Endodermal cell (in vitro differentiated cells): ENCODE results near the gene ANKRD44. TPM values are rescaled to one million over a fixed set of nuclear protein-coding genes. Genes with fewer than 3 reads are reported as not detected.

Source experiments
- DNase-seq: peaks from one replicate; pipeline ENCODE4 v3.0.0-alpha.2; 2017
- H3K27ac ChIP-seq: 2 replicates; pipeline ENCODE4 v1.5.1; 2013; ENCODE audit warnings: mild to moderate bottlenecking, low read depth, low read length, moderate library complexity
- H3K27me3 ChIP-seq: 2 replicates; pipeline ENCODE4 v1.6.1; 2013; ENCODE audit warnings: mild to moderate bottlenecking, low read length, moderate library complexity; ENCODE audit not compliant: insufficient read depth, control insufficient read depth, poor library complexity, severe bottlenecking
- H3K36me3 ChIP-seq: 2 replicates; pipeline ENCODE4 v1.7.0; 2013; ENCODE audit warnings: mild to moderate bottlenecking, low read length, moderate library complexity; ENCODE audit not compliant: control insufficient read depth, insufficient read depth
- H3K4me1 ChIP-seq: one replicate; pipeline ENCODE4 v1.7.0; 2013; ENCODE audit warnings: low read length; ENCODE audit not compliant: control insufficient read depth, insufficient read depth
- H3K4me3 ChIP-seq: 2 replicates; pipeline ENCODE4 v1.5.1; 2013; ENCODE audit warnings: mild to moderate bottlenecking, low read length, moderate library complexity
- H3K9ac ChIP-seq: 2 replicates; pipeline ENCODE4 v1.6.1; 2013; ENCODE audit warnings: mild to moderate bottlenecking, low read length, moderate library complexity; ENCODE audit not compliant: poor library complexity, severe bottlenecking; ENCODE audit errors: extremely low read depth
- H3K9me3 ChIP-seq: 2 replicates; pipeline ENCODE4 v1.6.1; 2013; ENCODE audit warnings: mild to moderate bottlenecking, low read length, moderate library complexity; ENCODE audit not compliant: control insufficient read depth
- H3K27ac Mint-ChIP-seq: 2 replicates; pipeline ENCODE4 v1.8.0; 2020; ENCODE audit warnings: mixed read lengths
- H3K27me3 Mint-ChIP-seq: 2 replicates; pipeline ENCODE4 v1.8.0; 2021; ENCODE audit warnings: mild to moderate bottlenecking, mixed read lengths; ENCODE audit not compliant: insufficient read depth
- H3K36me3 Mint-ChIP-seq: 2 replicates; pipeline ENCODE4 v1.8.0; 2020; ENCODE audit warnings: low read depth, mixed read lengths
- H3K4me1 Mint-ChIP-seq: 2 replicates; pipeline ENCODE4 v1.8.0; 2020; ENCODE audit warnings: mixed read lengths
- H3K4me3 Mint-ChIP-seq: 2 replicates; pipeline ENCODE4 v1.8.0; 2020; ENCODE audit warnings: mild to moderate bottlenecking, moderate library complexity, mixed read lengths
- H3K9me3 Mint-ChIP-seq: 2 replicates; pipeline ENCODE4 v1.8.0; 2020; ENCODE audit warnings: mild to moderate bottlenecking, mixed read lengths
- CTCF ChIP-seq: fragments of 200-600 bp; sonication (generic); conservative IDR thresholded peaks from 2 replicates; pipeline ENCODE4 v1.5.0; 2021; ENCODE audit warnings: antibody characterized with exemption, mild to moderate bottlenecking
- WGBS, 2 experiments: methylation state at CpG; one replicate each; pipeline versions ENCODE4 v1.1.5 to v1.1.7; 2013; ENCODE audit warnings: missing lambda C conversion rate in 2 of 2, mixed read lengths in 1 of 2; ENCODE audit not compliant: insufficient coverage in 1 of 2, insufficient read length in 1 of 2; 5-methylcytosine and 5-hydroxymethylcytosine counted together
- total RNA-seq, 2 donors: library from RNA; stranded (reverse); fragmentation: NEBNext Ultra II Directional in 1 of 2; extraction: Animal tissue kit (Norgen Biotek cat#: 25700) in 1 of 2; gene quantifications; 2 replicates in 1 of 2; 3 replicates in 1 of 2; pipeline ENCODE4 v1.2.1, GENCODE V29; 2021

ANKRD44 gene
- total RNA-seq, 2 donors from 2014 or later = 6.2 to 10.6 TPM

DNA sequence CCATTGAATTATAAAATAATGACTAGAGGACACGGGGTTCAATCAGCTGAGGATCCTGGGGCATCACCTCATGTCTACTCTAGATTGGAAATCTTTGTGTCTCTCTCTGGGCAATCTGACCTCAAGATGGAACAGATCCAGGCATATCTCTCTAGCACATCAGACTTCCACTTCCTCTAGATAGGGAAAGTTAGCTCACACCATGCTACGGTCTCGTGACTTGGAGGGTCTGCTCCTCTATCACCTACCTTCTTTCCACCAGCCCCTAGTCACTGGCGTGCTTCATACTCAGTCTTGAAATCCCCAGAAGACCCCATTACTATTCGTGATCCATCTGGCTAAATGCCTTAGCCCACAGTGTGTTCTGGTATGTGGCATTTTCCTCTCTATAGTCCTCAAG, 148.8 kb downstream of the ANKRD44 start:
- WGBS, 2 experiments = 95% methylated on average over 5 of the region's 5 CpGs
- Mint-ChIP-seq H3K27ac (no peak overlapping the region), H3K27me3 (no peaks in the 10 kb centered on the region), H3K4me1 (peaks cover 28% of the 10 kb centered on the region), H3K9me3 (no peaks in the 10 kb centered on the region), H3K36me3 (no peaks in the 10 kb centered on the region), H3K4me3 (no peak overlapping the region)
- Histone ChIP-seq H3K27ac (no peak overlapping the region), H3K36me3 (no peaks in the 10 kb centered on the region), H3K4me1 (peaks cover 3% of the 10 kb centered on the region), H3K9me3 (no peaks in the 10 kb centered on the region), H3K4me3 (no peak overlapping the region), H3K9ac (no peak overlapping the region), H3K27me3 (no peaks in the 10 kb centered on the region)
- no peak for TF ChIP-seq CTCF
- no peak for DNase-seq

DNA sequence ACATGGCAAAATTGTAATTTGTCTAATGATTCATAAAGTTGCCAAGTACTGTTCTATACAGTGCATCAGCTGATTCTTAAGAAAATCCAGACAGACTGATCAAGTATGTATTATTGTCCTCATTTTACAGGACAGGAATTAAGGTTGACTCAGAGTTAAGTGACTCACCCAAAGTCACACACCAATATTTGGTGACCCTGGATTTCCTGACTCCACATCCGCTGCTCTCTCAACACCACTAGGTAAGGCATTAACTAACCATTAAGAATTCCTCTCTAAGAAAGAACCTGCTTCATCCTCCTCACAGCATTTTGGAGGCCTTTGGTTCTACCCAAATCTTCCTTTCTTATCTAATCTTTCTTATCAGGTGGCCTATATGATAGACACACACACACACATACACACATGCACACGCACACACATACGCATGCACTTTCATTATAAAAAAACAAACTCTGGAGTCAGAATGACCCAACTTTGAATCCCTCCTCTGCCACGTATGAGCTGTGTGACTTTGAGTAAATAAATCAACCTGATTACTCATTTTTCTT, 150.8 kb downstream of the ANKRD44 start:
- Histone ChIP-seq H3K36me3 (no peaks in the 10 kb centered on the region), H3K4me3 (no peak overlapping the region), H3K27me3 (no peaks in the 10 kb centered on the region), H3K4me1 (peaks cover 3% of the 10 kb centered on the region), H3K9me3 (no peaks in the 10 kb centered on the region), H3K9ac (no peak overlapping the region), H3K27ac (no peak overlapping the region)
- H3K4me1 Mint-ChIP-seq = peaks cover 22% of the 10 kb centered on the region
- H3K4me3 Mint-ChIP-seq = no peak overlapping the region
- H3K36me3 Mint-ChIP-seq = peaks cover 3% of the 10 kb centered on the region
- no peaks in the 10 kb centered on the region for H3K27me3 Mint-ChIP-seq
- no peak overlapping the region for H3K27ac Mint-ChIP-seq
- DNase-seq = no peak
- WGBS, 2 experiments = 94 to 100% methylated on average over 3 to 4 of the region's 4 CpGs
- H3K9me3 Mint-ChIP-seq = peaks cover 7% of the 10 kb centered on the region
- TF ChIP-seq CTCF = no peak

GRCh38 chr2:197158591-197159550, 151.7 kb downstream of the ANKRD44 start:
- no peak overlapping the region for H3K27ac ChIP-seq
- H3K36me3 Mint-ChIP-seq = peaks cover 3% of the 10 kb centered on the region
- H3K27me3 Mint-ChIP-seq = no peaks in the 10 kb centered on the region
- no peak overlapping the region for H3K27ac Mint-ChIP-seq
- no peak overlapping the region for H3K4me3 ChIP-seq
- no peak overlapping the region for H3K4me3 Mint-ChIP-seq
- H3K9me3 Mint-ChIP-seq = peaks cover 7% of the 10 kb centered on the region
- H3K4me1 Mint-ChIP-seq = peaks cover 19% of the 10 kb centered on the region
- no peaks in the 10 kb centered on the region for H3K36me3 ChIP-seq
- no peak for TF ChIP-seq CTCF
- H3K9ac ChIP-seq = no peak overlapping the region
- peaks cover 3% of the 10 kb centered on the region for H3K4me1 ChIP-seq
- no peak for DNase-seq
- 95% methylated on average over 7 of the region's 7 CpGs; no CpG with 5 or more reads in 1 of the 2 experiments for WGBS, 2 experiments
- H3K27me3 ChIP-seq = no peaks in the 10 kb centered on the region
- H3K9me3 ChIP-seq = no peaks in the 10 kb centered on the region
